SHP77 treated with DMSO at 0.1 percent for 48 hours (cell line): ENCODE data around the gene ELOA.

Experiments
- DNase-seq: peaks from one replicate; lab custom pipeline; 2025; lab: John Stamatoyannopoulos, UW

Gene ELOA, protein sequence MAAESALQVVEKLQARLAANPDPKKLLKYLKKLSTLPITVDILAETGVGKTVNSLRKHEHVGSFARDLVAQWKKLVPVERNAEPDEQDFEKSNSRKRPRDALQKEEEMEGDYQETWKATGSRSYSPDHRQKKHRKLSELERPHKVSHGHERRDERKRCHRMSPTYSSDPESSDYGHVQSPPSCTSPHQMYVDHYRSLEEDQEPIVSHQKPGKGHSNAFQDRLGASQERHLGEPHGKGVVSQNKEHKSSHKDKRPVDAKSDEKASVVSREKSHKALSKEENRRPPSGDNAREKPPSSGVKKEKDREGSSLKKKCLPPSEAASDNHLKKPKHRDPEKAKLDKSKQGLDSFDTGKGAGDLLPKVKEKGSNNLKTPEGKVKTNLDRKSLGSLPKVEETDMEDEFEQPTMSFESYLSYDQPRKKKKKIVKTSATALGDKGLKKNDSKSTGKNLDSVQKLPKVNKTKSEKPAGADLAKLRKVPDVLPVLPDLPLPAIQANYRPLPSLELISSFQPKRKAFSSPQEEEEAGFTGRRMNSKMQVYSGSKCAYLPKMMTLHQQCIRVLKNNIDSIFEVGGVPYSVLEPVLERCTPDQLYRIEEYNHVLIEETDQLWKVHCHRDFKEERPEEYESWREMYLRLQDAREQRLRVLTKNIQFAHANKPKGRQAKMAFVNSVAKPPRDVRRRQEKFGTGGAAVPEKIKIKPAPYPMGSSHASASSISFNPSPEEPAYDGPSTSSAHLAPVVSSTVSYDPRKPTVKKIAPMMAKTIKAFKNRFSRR

DNA sequence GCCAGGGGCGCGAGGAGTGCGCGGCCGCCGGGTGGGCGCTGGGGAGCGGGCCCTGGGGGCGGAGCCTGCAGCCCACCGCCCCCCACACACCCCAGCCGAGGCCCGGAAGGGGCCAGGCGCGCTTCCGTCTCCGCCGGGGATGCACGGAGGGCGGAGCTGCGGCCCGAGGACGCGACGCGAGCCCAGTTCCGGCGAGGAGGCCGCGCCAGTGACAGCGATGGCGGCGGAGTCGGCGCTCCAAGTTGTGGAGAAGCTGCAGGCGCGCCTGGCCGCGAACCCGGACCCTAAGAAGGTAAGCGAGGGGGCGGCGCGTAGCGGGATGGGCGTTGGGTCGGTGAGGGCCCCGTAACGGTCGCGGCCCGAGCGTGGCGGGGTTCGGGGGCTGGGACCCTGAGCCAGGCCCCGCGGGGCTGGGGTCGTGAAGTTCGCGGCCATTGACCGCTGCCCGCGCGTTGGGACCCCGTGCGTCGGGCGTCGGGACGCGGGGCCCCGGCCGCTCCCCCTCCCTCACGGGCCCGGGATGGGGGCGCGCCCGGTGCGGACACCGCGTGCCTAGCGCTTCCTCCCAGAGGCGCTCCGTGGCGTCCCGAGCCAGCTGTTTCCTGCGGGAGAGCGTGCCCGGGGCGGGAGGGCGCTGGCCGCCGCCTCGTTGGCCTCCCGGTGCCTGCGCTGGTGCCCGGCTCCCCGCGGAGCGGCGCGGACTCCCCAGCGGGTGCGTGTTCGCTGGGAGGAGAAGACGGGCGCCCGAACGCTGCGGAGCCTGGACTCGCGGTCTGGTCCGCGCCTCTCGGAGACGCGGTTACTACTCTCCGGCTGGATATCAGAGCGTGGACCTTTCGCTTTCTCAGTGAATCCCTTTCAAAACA is at the start of gene ELOA:
Gene ELOA, plus strand, starts transcription at position 185 of the 866 bp plus-strand sequence. Its CDS starts 33 bp downstream, at position 218.
- DNase-seq, result no peak

DNA sequence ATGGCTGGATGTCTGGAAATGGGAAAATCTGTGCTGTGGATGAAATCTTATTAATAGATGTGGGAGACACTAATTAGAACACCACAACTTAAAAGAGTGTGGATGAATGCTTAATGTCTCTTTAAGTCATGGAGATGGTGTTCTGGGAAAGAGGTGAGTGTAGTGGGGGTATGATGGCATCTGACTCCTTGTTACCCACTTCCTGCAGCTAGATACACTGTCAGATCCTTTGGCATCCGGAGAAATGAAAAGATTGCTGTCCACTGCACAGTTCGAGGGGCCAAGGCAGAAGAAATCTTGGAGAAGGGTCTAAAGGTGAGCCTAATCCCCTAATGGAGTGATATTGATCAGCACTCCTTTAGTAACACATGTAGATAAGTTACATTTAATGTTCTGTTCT is 49.7 kb upstream of the ELOA start:
- no peak for DNase-seq

DNA sequence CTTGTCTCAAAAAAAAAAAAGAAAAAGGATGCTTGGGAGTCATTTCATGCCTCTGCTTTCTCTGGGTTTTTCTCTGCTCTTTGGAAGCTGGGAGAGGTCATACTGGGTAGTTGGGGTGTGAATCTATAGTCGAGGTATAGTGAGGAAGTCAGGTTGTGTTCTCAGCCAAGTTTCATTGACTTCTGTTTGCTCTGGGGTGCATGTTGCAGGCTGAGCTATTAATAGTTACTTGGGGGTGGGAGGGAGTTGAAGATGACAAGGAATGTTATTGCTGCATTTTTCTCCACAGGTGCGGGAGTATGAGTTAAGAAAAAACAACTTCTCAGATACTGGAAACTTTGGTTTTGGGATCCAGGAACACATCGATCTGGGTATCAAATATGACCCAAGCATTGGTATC is 48.9 kb upstream of the ELOA start:
- no peak for DNase-seq

DNA sequence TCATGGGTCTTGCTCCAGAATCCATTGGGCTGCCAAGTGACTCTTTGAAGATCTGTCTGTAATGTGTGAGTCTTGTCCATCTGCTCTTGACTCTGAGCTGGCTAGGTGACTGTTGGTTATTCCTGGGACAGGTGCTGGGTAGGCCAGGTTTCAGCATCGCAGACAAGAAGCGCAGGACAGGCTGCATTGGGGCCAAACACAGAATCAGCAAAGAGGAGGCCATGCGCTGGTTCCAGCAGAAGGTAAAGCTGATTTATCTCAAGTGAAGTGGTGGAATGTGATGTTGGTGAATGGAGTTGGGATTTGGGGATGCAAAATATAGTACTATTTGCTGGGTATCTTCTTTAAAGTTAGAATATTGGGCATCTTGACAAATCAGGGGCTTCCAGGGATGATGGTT is 47.6 kb upstream of the ELOA start:
- no peak for DNase-seq

DNA sequence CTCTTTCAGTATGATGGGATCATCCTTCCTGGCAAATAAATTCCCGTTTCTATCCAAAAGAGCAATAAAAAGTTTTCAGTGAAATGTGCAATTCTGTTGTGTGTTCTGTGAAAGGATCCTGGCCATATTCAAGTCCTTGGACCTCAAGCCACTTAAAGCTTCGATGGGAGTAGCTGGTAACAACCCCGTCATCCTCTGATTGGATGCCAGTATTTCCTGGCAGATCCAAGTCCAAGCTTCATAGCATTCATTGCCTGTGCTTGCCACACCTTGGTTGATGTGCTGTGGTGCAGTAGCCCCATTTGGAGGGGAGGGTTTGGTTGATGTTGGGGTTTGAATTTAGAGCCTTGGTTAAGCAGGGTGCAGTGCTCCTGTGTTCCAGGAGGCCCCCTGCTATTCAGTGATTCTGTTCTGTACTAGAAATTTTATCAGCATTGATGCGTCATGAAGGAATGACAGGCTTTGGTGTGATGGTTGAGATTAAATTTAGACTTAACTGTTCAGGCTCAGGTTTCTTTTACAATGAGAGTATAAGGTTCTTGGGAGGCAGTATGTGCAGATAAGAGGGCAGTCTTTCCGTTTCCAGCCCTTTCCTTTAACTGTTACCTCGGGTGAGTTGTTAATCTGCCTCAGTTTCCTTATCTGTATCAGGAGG is 46.8 kb upstream of the ELOA start:
- DNase-seq, result no peak

DNA sequence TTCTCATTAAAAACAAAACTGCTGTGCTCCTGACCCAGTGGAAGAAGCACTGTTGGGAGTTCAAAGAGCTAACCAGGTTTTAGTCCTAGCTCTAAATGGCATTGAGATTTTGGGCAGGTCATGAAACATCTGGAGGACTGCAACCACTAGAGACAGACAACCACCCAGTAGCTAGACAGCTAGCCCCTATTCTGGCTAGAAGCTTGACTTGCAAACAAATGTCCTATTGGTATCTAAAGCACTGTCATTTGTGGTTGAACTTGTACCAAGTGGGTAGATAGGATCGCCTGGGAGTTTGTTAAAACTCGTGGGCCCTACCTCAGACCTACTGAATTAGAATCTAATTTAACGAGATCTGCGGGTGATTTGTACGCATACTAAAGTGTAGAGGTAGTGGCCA is 44.8 kb upstream of the ELOA start:
- no peak for DNase-seq

DNA sequence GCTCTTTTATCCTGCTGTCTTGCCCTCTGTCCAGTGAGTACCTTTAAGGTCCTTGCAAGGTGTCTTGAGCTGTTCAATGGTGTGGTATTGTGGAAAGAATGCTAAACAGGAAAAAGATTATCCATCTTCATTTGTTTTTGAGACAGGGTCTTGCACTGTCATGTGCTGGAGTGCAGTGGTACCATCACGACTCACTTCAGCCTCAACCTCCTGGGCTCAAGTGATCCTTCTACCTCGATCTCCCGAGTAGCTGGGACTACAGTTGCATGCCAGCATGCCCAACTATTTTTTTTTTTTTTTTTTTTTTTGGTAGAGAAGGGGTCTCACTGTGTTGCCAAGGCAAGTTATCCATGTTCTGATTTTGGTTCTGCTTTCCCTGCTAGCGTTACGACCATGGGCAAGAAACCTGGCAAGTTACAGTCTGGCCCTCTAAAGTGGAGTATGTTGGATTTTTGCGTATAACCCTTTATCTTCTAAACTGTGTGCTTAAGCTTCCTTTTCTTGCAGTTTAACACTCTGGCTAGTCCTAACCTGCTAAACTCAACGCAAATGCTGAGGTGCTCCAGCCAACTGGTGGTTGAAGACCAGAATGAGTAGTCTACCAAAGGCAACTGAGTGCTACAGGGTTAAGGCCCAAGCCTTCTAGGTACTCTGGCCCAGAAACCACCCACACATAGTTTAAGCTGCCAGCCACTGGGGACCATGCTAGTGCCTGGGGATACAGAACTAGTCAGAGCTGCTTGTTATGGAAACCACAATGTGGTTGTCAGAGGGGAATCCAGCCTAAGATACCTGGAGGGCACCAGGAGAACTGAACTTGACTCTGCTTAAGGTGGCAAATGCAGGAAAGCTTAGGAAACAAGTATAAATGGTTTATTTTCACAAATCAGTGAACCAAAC is 43.7 kb upstream of the ELOA start:
- DNase-seq, result no peak

DNA sequence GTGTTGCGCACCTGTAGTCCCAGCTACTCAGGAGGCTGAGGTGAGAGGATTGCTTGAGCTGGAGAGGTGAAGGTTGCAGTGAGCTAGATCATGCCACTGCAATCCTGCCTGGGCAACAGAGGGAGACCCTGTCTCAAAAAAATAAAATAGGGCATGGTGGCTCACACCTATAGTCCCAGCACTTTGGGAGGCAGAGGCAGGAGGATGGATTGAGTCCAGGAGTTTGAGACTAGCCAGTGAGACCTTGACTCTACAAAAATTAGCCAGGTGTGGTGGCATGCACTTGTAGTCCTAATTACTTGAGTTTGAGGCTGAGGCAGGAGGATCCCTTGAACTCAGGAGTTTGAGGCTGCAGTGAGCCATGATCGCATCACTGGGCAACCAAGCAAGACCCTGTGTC is 42.0 kb upstream of the ELOA start:
- DNase-seq, result no peak

DNA sequence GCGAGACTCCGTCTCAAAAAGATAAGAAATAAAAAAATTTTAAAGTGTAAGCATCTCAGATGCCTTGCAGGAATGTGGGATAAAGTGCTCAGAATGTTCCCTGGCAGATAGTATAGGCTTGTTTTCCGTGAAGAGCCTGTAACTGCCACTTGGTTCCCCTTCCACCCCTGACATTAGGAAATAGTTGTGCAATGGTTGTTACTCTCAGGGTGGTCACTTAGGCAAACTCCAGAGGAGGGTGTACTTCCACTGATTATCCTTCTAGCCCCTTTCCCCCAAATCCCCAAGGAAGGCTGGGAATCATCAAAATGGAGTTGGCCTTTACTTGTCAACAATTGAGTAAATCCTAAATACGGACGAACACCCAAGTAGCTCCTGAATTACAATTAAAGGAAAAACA is 41.3 kb upstream of the ELOA start:
- no peak for DNase-seq

DNA sequence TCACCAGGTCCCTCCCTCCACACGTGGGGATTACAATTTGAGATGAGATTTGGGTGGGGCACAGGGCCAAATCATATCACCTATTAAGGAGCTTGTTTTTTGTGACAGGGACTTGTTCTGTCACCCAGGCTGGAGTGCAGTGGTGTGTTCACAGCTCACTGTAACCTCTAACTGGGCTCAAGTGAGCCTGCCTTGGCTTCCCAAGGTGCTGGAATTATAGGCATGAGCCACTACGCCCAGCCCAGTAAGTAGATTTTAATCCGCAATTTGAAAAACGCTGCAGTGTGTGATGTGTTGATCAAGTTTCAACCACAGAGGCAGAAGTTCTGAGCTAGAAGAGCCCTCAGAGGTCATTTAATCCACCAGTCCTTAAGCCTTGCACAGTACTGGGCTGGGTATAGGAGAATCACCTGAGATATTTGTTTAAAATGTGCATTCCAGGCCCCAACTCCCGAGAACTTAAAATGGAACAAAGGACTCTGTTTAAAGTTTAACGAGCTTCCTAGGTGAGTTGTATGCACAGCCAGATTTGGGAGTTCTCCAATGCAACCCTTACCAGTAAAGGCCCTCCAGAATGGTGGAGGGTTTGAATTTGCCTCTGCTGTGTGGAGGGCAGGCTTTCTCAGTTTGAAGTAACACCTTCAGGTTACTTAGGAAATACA is 38.3 kb upstream of the ELOA start:
- DNase-seq, result no peak

DNA sequence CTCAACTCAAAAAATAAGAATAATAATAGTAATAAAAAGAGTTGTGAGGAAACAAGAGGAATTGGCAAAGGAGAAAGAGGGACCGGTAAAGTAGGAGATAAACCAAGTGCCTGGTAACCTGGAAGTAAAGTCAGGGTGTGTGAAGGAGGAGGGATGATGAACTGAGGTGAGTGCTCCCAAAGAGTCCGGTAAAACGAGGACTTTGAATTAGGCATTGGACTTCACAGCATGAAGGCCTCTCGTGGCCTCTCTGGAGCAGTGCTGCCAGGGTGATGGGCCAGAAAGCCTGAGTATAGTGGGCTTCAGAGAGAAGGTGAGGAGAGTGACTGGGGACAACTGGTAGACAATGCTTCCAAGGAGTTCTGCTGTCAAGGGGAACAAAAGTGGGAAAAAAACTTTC is 34.0 kb upstream of the ELOA start:
- no peak for DNase-seq

DNA sequence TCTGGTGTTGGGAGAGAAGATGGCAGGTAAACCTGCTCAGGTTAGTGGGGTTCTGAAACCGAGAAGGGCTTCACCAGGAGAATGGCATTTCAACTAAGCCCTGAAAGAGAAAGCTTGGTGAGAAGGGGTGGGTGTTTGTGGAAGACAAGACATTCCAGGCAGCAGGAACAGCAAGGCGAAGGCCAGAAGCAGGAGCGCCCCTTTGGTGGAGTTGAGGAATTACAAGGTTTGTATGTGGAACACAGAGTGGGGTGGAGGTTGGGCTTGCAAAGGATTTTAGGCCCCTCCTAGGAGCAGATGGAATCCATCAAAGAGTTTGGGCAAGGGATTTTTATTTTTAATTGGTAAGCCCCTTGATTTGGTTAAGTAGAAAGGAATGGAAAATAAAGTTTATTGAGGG is 24.8 kb upstream of the ELOA start:
- no peak for DNase-seq

DNA sequence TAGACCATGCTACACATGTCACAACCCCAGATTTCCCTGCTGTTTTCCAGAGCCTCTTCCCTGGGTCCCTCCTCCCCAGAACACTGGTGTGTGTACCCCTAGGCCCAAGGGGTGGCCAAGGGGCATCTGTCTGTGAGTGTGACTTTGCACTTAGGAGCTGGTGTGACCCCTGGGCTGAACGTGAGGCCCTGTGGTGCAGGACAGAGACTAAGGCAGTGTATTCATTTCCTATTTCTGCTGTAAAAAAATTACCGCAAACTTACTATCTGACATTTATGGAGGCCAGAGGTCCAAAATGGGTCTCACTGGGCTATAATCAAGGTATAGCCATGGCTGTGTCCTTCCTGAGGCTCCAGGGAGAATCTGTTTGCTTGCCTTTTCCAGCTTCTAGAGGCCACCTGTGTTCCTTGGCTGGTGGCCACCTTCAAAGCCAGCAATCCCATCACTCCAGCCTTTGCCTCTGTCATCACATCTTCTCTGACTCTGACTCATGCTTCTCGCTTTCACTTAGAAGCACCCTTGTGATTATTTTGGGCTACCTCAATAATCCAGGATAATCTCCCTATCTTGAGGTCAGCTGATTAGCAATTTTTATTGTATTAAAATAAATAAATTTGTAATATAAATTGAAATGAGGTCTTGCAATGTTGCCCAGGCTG is 24.0 kb upstream of the ELOA start:
- DNase-seq, result no peak

DNA sequence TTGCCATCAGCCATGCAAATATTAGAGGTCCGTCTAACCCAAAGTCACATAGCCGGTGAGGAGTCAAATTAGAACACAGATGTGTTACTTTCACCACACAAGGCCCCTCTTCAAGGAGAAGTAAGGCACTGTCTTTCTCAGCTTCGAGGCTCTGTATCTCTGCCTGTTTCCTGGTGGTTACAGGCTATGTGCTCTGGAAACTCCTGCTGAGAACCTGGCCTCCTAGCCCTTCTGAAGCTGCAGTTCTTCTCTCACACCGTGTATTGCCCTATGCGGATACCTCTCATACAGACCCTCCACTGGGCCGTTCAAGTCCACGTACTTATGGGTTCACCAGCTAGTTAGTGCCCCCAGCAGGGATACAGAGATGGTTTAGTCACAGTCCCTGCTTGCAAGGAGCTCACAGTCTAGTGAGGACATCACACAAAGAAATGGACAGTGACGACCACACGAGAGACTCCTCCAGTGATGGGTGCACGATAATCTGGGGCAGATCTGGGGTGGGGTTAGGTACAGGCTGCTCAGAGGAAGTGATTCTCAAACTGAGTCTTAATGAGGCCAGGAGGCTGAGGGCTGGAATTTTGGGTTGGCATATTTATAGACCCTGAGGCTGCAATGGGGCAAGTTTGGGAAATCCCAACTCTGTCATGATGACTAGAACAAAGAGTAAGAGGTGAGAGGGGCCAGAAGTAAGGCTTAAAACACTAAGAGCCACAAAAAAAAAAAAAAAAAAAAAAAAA is 22.8 kb upstream of the ELOA start:
- no peak for DNase-seq

DNA sequence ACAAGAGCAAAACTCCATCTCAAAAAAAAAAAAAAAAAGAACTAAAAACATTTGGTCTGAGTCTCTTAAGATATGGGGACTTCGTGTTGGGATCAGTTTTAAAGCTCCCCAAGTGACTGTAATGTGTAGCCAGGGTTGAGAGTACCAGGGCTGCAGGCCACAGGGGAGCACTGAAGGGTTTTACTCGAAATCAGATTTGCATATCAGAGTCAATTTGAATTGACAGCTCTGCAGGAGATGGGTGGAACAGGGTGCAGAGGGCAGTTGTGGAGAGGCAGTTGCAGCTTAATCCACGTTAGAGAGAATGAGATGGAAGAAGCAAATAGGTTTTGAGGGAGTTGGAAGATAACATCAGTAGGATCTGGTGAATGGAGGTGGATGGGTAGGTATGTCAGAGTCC is 20.6 kb upstream of the ELOA start:
- no peak for DNase-seq

DNA sequence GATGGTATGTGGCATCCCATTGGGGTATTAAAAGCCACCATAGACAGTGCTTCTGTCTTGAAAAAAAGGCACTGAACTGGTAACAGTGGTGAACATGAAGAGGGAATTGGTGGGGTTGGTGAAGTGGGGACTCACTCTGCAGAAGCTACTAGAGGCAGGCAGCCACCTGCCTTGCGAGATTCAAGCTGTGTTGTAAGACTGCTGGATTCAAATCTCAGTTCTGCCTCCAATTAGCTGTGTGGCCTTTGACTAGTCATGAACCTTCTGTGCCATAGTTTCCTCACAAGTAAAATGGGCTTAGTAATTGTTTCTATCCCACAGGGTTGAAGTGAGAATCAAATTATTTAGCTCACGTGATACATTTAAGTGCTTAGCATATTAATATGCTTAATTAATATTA is 16.6 kb upstream of the ELOA start:
- no peak for DNase-seq

DNA sequence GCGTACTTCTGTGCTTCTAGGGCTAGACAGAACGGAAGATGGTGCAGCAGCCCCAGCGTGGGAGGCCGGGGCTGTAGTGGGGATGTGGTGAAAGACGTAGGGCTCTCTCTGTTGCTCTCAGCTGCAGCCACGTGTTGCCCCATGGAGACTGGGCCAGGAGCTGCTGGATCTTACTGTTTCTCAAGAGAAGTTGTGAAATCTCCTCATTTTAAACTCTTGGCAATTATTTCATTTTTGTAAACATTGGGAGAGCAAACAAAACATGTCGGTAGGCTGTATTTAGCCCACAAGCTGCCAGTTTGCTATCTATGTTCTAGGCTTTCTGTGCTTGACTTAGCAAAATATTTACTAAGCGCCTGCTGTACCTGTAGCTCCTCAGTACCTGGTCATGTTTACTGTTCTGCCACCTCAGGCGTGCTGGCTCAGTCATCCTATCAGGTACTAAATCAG is 15.9 kb upstream of the ELOA start:
- DNase-seq, result no peak

DNA sequence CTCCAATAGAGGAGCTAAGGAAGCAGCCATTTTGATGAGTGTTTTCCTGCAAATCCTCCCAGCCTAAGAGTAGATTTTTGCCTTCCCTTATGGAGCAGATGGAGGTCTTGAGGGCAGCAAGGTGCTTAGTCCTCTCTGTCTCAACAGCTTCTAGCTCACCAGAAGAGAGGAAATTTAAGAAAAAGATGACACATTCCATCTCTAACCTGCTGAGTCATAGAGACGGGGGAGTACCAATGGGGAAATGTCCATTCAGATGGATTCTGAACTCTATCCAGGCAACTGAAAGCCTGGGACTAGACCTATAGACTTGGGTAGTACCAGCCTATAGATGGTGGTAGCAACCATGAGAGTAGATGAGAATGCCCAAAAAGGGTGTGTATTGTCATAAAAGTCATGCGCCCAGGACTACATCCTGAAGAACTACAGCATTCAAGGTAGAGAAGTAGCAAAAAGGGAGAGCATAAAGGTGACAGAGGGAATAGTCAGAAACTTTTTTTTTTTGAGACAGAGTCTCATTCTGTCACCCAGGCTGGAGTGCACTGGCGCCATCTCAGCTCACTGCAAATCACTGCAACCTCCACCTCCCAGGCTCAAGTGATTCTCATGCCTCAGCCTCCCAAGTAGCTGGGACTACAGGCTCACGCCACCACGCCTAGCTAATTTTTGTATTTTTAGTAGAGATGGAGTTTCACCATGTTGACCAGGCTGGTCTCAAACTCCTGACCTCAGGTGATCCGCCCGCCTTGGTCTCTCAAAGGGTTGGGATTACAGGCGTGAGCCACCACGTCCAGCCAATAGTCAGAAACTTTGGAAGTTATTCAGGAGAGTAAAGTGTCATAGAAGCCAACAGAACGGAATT is 10.7 kb upstream of the ELOA start:
- no peak for DNase-seq
